BJ (cell line): ENCODE data around the gene FNDC11. TPM values are rescaled to one million over a fixed set of nuclear protein-coding genes. Genes with fewer than 3 reads are reported as not detected.

Source experiments
- CTCF ChIA-PET: fragments of 350-600 bp; formaldehyde crosslinking; extraction: SDS; loops from one replicate; lab custom pipeline; 2021; ENCODE audit warnings: antibody characterized with exemption, inconsistent platforms; lab: Yijun Ruan, JAX
- POLR2A ChIA-PET: fragments of 300-600 bp; sonication (Branson Sonifier 250); formaldehyde crosslinking; extraction: SDS; loops from one replicate; lab custom pipeline; 2021; ENCODE audit warnings: antibody characterized with exemption; lab: Charles Lee
- DNase-seq: peaks from one replicate; pipeline ENCODE4 v3.0.0-alpha.2; 2011; ENCODE audit warnings: low read depth
- H3K27me3 ChIP-seq: 2 replicates; pipeline ENCODE4 v1.6.0; 2011; ENCODE audit warnings: low read length; ENCODE audit not compliant: control insufficient read depth, insufficient read depth
- H3K36me3 ChIP-seq: 2 replicates; pipeline ENCODE4 v1.5.1; 2011; ENCODE audit warnings: low read length; ENCODE audit not compliant: control insufficient read depth, insufficient read depth
- H3K4me3 ChIP-seq: 2 replicates; pipeline ENCODE4 v1.5.1; 2011; ENCODE audit warnings: low read depth, mild to moderate bottlenecking, control low read depth, low read length
- CTCF ChIP-seq: IDR thresholded peaks from 2 replicates; pipeline ENCODE4 v1.5.1; 2011; ENCODE audit warnings: low read depth, mild to moderate bottlenecking, control low read depth, inconsistent platforms, low read length, moderate library complexity; ENCODE audit not compliant: insufficient read depth
- polyA plus RNA-seq: library from polyadenylated mRNA; depleted of rRNA; stranded (reverse); fragments of >200 nt; gene quantifications from 2 replicates; pipeline ENCODE4 v1.2.3, GENCODE V29; 2011

The FNDC11 gene
- polyA plus RNA-seq, 1 experiment, result 0.76 TPM

- TF ChIP-seq CTCF, result no peak
Observed at GRCh38 chr20:63543733-63544132, 10.2 kb upstream of the FNDC11 start.

GRCh38 chr20:63544241-63544957 lies 9.6 kb upstream of the FNDC11 start:
- no peak for TF ChIP-seq CTCF
- POLR2A ChIA-PET, result no interaction called here
- H3K36me3 ChIP-seq, result no peaks in the 10 kb centered on the region
- H3K27me3 ChIP-seq, result peaks cover 5% of the 10 kb centered on the region
- CTCF ChIA-PET, result interaction anchor here (0.8 to 3.0 kb wide), 5 partner anchors 7 to 431 kb away, joined by 3 to 7 read pairs (median 3); partner anchors contain the start of gene PTK6
- no peak for DNase-seq
- H3K4me3 ChIP-seq, result no peak overlapping the region

More at GRCh38 chr20:63543733-63544132, 10.2 kb upstream of the FNDC11 start:
- Histone ChIP-seq H3K4me3 (no peak overlapping the region), H3K27me3 (peaks cover 5% of the 10 kb centered on the region), H3K36me3 (no peaks in the 10 kb centered on the region)
- CTCF ChIA-PET, result interaction anchor here (0.6 to 1.1 kb wide), 4 partner anchors 29 to 431 kb away, joined by 3 read pairs; no protein-coding TSS in a partner anchor
- POLR2A ChIA-PET, result no interaction called here
- no peak for DNase-seq

GRCh38 chr20:63544958-63545516 lies 8.9 kb upstream of the FNDC11 start:
- Histone ChIP-seq H3K36me3 (no peaks in the 10 kb centered on the region), H3K27me3 (peaks cover 5% of the 10 kb centered on the region), H3K4me3 (no peak overlapping the region)
- POLR2A ChIA-PET, result no interaction called here
- TF ChIP-seq CTCF, result no peak
- CTCF ChIA-PET, result interaction anchor here (0.9 to 3.0 kb wide), 2 partner anchors 8 to 429 kb away, joined by 5 to 7 read pairs; partner anchors contain the start of gene PTK6
- DNase-seq, result no peak

GRCh38 chr20:63545814-63546213 lies 8.1 kb upstream of the FNDC11 start:
- no peaks in the 10 kb centered on the region for H3K36me3 ChIP-seq
- H3K4me3 ChIP-seq, result no peak overlapping the region
- no peak for DNase-seq
- ChIA-PET POLR2A (no interaction called here), CTCF (interaction anchor here (3.0 kb wide), 1 partner anchor 9 kb away, joined by 7 read pairs; the partner anchor contains the start of gene PTK6)
- H3K27me3 ChIP-seq, result peaks cover 5% of the 10 kb centered on the region
- no peak for TF ChIP-seq CTCF

- POLR2A ChIA-PET, result no interaction called here
- CTCF ChIA-PET, result interaction anchor here (3.0 kb wide), 1 partner anchor 9 kb away, joined by 7 read pairs; the partner anchor contains the start of gene PTK6
Observed at GRCh38 chr20:63546256-63546955, 7.6 kb upstream of the FNDC11 start.

More at GRCh38 chr20:63546256-63546955, 7.6 kb upstream of the FNDC11 start:
- no peak overlapping the region for H3K4me3 ChIP-seq
- H3K27me3 ChIP-seq, result peaks cover 5% of the 10 kb centered on the region
- DNase-seq, result no peak
- TF ChIP-seq CTCF, result no peak
- H3K36me3 ChIP-seq, result no peaks in the 10 kb centered on the region
